HEK293 (cell line): ENCODE measurements around the gene DGKD.

Source experiments
- CTCF ChIA-PET: fragments of 350-600 bp; formaldehyde crosslinking; extraction: SDS; loops from one replicate; lab custom pipeline; 2021; ENCODE audit warnings: antibody characterized with exemption; lab: Yijun Ruan, JAX
- POLR2A ChIA-PET: fragments of 300-600 bp; formaldehyde crosslinking; extraction: SDS; loops from one replicate; lab custom pipeline; 2020; ENCODE audit warnings: antibody characterized with exemption, inconsistent platforms; lab: Yijun Ruan, JAX
- H3K27ac ChIP-seq: fragments of 200-500 bp; sonication (Bioruptor generic); 2 replicates; pipeline ENCODE4 v1.5.1; 2014; ENCODE audit warnings: low read depth, low read length, control low read depth, inconsistent platforms; ENCODE audit errors: extremely low read depth
- H3K36me3 ChIP-seq, 2 experiments: fragments of 200-500 bp in 1 of 2; sonication (Bioruptor generic) in 1 of 2; 1 replicate in 1 of 2; 2 replicates in 1 of 2; pipeline ENCODE4 v1.5.1; 2014 to 2017; ENCODE audit warnings: inconsistent platforms in 2 of 2, low read length in 2 of 2; ENCODE audit not compliant: control insufficient read depth in 2 of 2, insufficient read depth in 1 of 2
- H3K4me1 ChIP-seq: fragments of 200-500 bp; sonication (Bioruptor generic); 2 replicates; pipeline ENCODE4 v1.5.1; 2014; ENCODE audit warnings: mild to moderate bottlenecking, low read length, inconsistent platforms; ENCODE audit not compliant: control insufficient read depth, insufficient read depth
- H3K4me3 ChIP-seq: 2 replicates; pipeline ENCODE4 v1.5.1; 2011; ENCODE audit warnings: low read depth, mild to moderate bottlenecking, control low read depth, low read length, moderate library complexity
- H3K9me3 ChIP-seq: fragments of 200-500 bp; sonication (Bioruptor generic); 2 replicates; pipeline ENCODE4 v1.5.1; 2014; ENCODE audit warnings: low read depth, low read length, inconsistent platforms; ENCODE audit not compliant: control insufficient read depth, insufficient read depth
- HOXC10 ChIP-seq: sonication (generic); formaldehyde crosslinking; IDR thresholded peaks from 2 replicates; pipeline ENCODE4 v1.8.1; 2023; ENCODE audit warnings: mild to moderate bottlenecking, missing genetic modification reagents
- IKZF3 ChIP-seq: fragments of 450-650 bp; IDR thresholded peaks from 2 replicates; pipeline ENCODE4 v1.5.0; 2018; ENCODE audit warnings: missing biosample characterization, mild to moderate bottlenecking, missing genetic modification characterization, moderate library complexity
- SCRT2 ChIP-seq: fragments of 450-650 bp; formaldehyde crosslinking; IDR thresholded peaks from 2 replicates; pipeline ENCODE4 v1.5.1; 2016; ENCODE audit warnings: missing biosample characterization, missing genetic modification characterization
- YY1 ChIP-seq: fragments of 450-650 bp; formaldehyde crosslinking; IDR thresholded peaks from 2 replicates; pipeline ENCODE4 v1.5.1; 2018; ENCODE audit warnings: missing biosample characterization, missing genetic modification characterization
- ZBTB21 ChIP-seq: fragments of 450-650 bp; formaldehyde crosslinking; IDR thresholded peaks from 2 replicates; pipeline ENCODE4 v1.5.1; 2017; ENCODE audit warnings: missing biosample characterization, missing genetic modification characterization
- ZBTB48 ChIP-seq: fragments of 450-650 bp; formaldehyde crosslinking; IDR thresholded peaks from 2 replicates; pipeline ENCODE4 v1.5.1; 2016; ENCODE audit warnings: missing biosample characterization, missing genetic modification characterization
- ZNF133 ChIP-seq: fragments of 450-650 bp; formaldehyde crosslinking; IDR thresholded peaks from 2 replicates; pipeline ENCODE4 v1.5.1; 2016; ENCODE audit warnings: missing biosample characterization, missing genetic modification characterization
- ZNF2 ChIP-seq: fragments of 450-650 bp; formaldehyde crosslinking; IDR thresholded peaks from 2 replicates; pipeline ENCODE4 v1.5.1; 2016; ENCODE audit warnings: missing biosample characterization, missing genetic modification characterization
- ZNF391 ChIP-seq: fragments of 450-650 bp; formaldehyde crosslinking; IDR thresholded peaks from 2 replicates; pipeline ENCODE4 v1.5.1; 2016; ENCODE audit warnings: low read depth, missing biosample characterization, missing genetic modification characterization, borderline replicate concordance
- ZNF394 ChIP-seq: fragments of 450-650 bp; formaldehyde crosslinking; IDR thresholded peaks from 2 replicates; pipeline ENCODE4 v1.5.1; 2016; ENCODE audit warnings: missing biosample characterization, missing genetic modification characterization, mild to moderate bottlenecking, moderate library complexity, borderline replicate concordance
- ZNF48 ChIP-seq: fragments of 450-650 bp; formaldehyde crosslinking; IDR thresholded peaks from 2 replicates; pipeline ENCODE4 v1.5.1; 2016; ENCODE audit warnings: missing biosample characterization, missing genetic modification characterization
- ZNF664 ChIP-seq: fragments of 450-650 bp; formaldehyde crosslinking; IDR thresholded peaks from 2 replicates; pipeline ENCODE4 v1.5.1; 2016; ENCODE audit warnings: missing biosample characterization, missing genetic modification characterization
- ZSCAN23 ChIP-seq: fragments of 450-650 bp; formaldehyde crosslinking; IDR thresholded peaks from 2 replicates; pipeline ENCODE4 v1.5.1; 2016; ENCODE audit warnings: missing biosample characterization, missing genetic modification characterization
- TF ChIP-seq, protein P1 (sequence below): fragments of 450-650 bp; formaldehyde crosslinking; conservative IDR thresholded peaks from 2 replicates; pipeline ENCODE4 v1.5.1; 2016; ENCODE audit warnings: low read depth, missing biosample characterization, missing genetic modification characterization
- TF ChIP-seq, protein P2 (sequence below): fragments of 450-650 bp; formaldehyde crosslinking; IDR thresholded peaks from 2 replicates; pipeline ENCODE4 v1.5.1; 2016; ENCODE audit warnings: missing biosample characterization, missing genetic modification characterization, low read depth
- TF ChIP-seq, protein P3 (sequence below): fragments of 450-650 bp; formaldehyde crosslinking; IDR thresholded peaks from 2 replicates; pipeline ENCODE4 v1.5.1; 2017; ENCODE audit warnings: missing biosample characterization, missing genetic modification characterization
- TF ChIP-seq, protein P4 (sequence below): fragments of 450-650 bp; formaldehyde crosslinking; IDR thresholded peaks from 2 replicates; pipeline ENCODE4 v1.5.1; 2016; ENCODE audit warnings: missing biosample characterization, missing genetic modification characterization

DGKD gene

DNA sequence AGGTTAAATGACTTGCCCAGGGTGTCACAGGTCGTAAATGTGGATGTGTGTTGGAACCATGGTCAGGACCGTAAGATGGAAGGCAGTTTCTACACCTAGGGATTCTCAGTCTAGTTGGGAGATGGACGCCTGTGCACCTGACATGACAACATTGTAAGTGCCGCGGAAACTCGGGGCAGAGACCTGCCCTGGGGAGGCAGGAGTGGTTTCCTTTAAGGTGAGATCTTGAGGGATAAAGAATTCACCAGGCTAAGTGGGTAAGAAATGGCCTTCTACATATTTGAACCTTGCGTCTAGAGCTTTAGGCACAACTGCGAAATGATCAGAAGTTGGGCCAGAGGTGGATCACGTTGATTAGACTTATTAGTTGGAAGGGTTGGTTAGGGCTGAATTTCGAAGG is 1.6 kb downstream of the DGKD start (continued):
- TF ChIP-seq, protein P1, sequence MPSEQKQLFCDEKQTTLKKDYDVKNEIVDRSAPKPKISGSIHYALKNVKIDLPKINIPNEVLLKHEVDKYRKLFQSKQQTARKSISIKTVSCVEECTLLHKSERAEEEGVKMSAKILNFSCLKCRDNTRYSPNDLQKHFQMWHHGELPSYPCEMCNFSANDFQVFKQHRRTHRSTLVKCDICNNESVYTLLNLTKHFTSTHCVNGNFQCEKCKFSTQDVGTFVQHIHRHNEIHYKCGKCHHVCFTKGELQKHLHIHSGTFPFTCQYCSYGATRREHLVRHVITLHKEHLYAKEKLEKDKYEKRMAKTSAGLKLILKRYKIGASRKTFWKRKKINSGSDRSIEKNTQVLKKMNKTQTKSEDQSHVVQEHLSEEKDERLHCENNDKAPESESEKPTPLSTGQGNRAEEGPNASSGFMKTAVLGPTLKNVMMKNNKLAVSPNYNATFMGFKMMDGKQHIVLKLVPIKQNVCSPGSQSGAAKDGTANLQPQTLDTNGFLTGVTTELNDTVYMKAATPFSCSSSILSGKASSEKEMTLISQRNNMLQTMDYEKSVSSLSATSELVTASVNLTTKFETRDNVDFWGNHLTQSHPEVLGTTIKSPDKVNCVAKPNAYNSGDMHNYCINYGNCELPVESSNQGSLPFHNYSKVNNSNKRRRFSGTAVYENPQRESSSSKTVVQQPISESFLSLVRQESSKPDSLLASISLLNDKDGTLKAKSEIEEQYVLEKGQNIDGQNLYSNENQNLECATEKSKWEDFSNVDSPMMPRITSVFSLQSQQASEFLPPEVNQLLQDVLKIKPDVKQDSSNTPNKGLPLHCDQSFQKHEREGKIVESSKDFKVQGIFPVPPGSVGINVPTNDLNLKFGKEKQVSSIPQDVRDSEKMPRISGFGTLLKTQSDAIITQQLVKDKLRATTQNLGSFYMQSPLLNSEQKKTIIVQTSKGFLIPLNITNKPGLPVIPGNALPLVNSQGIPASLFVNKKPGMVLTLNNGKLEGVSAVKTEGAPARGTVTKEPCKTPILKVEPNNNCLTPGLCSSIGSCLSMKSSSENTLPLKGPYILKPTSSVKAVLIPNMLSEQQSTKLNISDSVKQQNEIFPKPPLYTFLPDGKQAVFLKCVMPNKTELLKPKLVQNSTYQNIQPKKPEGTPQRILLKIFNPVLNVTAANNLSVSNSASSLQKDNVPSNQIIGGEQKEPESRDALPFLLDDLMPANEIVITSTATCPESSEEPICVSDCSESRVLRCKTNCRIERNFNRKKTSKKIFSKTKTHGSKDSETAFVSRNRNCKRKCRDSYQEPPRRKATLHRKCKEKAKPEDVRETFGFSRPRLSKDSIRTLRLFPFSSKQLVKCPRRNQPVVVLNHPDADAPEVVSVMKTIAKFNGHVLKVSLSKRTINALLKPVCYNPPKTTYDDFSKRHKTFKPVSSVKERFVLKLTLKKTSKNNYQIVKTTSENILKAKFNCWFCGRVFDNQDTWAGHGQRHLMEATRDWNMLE (tag by site-specific recombination), result no peak
- TF ChIP-seq YY1 (tag by site-specific recombination), result no peak
- TF ChIP-seq HOXC10 (CRISPR knock-in tag), result no peak
- TF ChIP-seq ZNF48, result no peak

DNA sequence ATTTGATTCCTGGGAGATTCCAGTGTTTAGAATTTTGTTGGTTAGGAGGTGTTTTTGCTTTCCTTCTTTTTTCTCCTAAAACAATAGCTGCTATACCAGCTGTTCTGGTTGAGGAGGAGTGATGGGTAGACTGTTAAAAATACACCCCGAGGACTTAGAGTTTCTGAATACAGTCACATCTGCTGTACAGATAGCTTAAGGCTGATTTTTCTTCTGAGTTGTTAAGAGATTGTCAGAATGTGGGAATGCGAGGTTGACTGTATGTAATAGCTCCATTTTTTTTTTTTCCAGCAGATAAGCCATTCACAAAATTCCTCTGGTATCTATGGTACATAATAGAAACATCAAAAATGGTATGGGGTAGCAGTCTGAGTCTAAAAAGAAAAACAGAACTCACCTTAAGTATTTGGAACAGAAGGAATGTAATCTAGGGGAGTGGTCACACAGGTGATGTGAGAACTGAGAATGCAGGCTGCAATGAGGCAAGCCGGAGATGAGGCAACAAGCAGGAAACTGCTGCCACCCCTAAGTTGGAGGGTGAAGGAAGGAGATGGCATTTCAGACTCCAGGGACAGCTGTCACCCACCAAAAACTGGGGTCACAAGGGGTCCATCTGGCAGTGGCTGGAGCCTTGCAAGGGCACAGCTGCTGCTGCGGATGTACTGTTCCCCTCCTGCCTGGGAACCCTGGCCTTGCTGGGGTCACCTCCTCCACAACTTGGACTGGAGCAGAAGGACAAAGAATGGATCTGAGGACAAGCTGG is 2.4 kb downstream of the DGKD start:
- H3K36me3 ChIP-seq, result peaks cover 0 to 9% of the 10 kb centered on the region in 2 experiments; a peak in 1 of 3 replicates
- ChIA-PET POLR2A (no interaction called here), CTCF (interaction anchor here (0.6 to 1.5 kb wide), 3 partner anchors 63 to 835 kb away, joined by 3 to 4 read pairs (median 4); no protein-coding TSS in a partner anchor)
- TF ChIP-seq ZBTB48 (tag by site-specific recombination) (no peak), ZSCAN23 (tag by site-specific recombination) (no peak), SCRT2 (tag by site-specific recombination) (no peak), ZNF133 (tag by site-specific recombination) (no peak), ZBTB21 (tag by site-specific recombination) (no peak), ZNF394 (tag by site-specific recombination) (no peak), ZNF664 (tag by site-specific recombination) (no peak), ZNF391 (no peak), ZNF2 (tag by site-specific recombination) (no peak), IKZF3 (no peak)
- TF ChIP-seq, protein P1 (tag by site-specific recombination), result no peak
- TF ChIP-seq, protein P2, sequence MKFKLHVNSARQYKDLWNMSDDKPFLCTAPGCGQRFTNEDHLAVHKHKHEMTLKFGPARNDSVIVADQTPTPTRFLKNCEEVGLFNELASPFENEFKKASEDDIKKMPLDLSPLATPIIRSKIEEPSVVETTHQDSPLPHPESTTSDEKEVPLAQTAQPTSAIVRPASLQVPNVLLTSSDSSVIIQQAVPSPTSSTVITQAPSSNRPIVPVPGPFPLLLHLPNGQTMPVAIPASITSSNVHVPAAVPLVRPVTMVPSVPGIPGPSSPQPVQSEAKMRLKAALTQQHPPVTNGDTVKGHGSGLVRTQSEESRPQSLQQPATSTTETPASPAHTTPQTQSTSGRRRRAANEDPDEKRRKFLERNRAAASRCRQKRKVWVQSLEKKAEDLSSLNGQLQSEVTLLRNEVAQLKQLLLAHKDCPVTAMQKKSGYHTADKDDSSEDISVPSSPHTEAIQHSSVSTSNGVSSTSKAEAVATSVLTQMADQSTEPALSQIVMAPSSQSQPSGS (tag by site-specific recombination), result no peak
- TF ChIP-seq, protein P3, sequence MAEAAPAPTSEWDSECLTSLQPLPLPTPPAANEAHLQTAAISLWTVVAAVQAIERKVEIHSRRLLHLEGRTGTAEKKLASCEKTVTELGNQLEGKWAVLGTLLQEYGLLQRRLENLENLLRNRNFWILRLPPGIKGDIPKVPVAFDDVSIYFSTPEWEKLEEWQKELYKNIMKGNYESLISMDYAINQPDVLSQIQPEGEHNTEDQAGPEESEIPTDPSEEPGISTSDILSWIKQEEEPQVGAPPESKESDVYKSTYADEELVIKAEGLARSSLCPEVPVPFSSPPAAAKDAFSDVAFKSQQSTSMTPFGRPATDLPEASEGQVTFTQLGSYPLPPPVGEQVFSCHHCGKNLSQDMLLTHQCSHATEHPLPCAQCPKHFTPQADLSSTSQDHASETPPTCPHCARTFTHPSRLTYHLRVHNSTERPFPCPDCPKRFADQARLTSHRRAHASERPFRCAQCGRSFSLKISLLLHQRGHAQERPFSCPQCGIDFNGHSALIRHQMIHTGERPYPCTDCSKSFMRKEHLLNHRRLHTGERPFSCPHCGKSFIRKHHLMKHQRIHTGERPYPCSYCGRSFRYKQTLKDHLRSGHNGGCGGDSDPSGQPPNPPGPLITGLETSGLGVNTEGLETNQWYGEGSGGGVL (tag by site-specific recombination), result no peak
- TF ChIP-seq, protein P4, sequence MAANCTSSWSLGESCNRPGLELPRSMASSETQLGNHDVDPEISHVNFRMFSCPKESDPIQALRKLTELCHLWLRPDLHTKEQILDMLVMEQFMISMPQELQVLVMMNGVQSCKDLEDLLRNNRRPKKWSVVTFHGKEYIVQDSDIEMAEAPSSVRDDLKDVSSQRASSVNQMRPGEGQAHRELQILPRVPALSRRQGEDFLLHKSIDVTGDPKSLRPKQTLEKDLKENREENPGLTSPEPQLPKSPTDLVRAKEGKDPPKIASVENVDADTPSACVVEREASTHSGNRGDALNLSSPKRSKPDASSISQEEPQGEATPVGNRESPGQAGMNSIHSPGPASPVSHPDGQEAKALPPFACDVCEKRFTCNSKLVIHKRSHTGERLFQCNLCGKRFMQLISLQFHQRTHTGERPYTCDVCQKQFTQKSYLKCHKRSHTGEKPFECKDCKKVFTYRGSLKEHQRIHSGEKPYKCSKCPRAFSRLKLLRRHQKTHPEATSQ (tag by site-specific recombination), result no peak

More for the DNA sequence above, 2.4 kb downstream of the DGKD start:
- no peaks in the 10 kb centered on the region for H3K9me3 ChIP-seq
- H3K27ac ChIP-seq, result no peak overlapping the region
- peaks cover 6% of the 10 kb centered on the region for H3K4me1 ChIP-seq
- H3K4me3 ChIP-seq, result no peak overlapping the region
